Brain microvascular endothelial cell (primary cell): ENCODE data around the gene ACOT9.

ENCODE experiments used
- DNase-seq: peaks from one replicate; pipeline ENCODE4 v3.0.0-alpha.2; 2020
- H3K27ac ChIP-seq: fragments of 250-450 bp; sonication (Bioruptor Pico); 2 replicates; pipeline ENCODE4 v1.5.1; 2020; ENCODE audit warnings: mild to moderate bottlenecking, moderate library complexity
- H3K27me3 ChIP-seq: fragments of 250-450 bp; sonication (Bioruptor Pico); replicated peaks from 2 replicates; pipeline ENCODE4 v1.5.1; 2020; ENCODE audit warnings: mild to moderate bottlenecking
- H3K36me3 ChIP-seq: fragments of 250-450 bp; sonication (Bioruptor Pico); replicated peaks from 2 replicates; pipeline ENCODE4 v1.5.1; 2020; ENCODE audit warnings: mild to moderate bottlenecking
- H3K4me3 ChIP-seq: 2 replicates; pipeline ENCODE4 v1.5.1; 2011; ENCODE audit warnings: low read depth, mild to moderate bottlenecking, control low read depth, low read length, moderate library complexity
- in situ Hi-C: cut with HindIII; loops from 2 replicates; pipeline ENCODE4 v1.10.0; 2017; ENCODE audit warnings: low sequenced_read_pairs, low pct_ligation_motif_present
- TF ChIP-seq, protein P1 (sequence below): IDR thresholded peaks from 2 replicates; pipeline ENCODE4 v1.5.1; 2011; ENCODE audit warnings: low read depth, mild to moderate bottlenecking, moderate library complexity, low read length, control low read depth, inconsistent platforms; ENCODE audit errors: missing control alignments

The ACOT9 gene

GRCh38 chrX:23770142-23770541 lies 27.1 kb upstream of the ACOT9 start:
- in situ Hi-C loops, result no loop called here
- TF ChIP-seq, protein P1, sequence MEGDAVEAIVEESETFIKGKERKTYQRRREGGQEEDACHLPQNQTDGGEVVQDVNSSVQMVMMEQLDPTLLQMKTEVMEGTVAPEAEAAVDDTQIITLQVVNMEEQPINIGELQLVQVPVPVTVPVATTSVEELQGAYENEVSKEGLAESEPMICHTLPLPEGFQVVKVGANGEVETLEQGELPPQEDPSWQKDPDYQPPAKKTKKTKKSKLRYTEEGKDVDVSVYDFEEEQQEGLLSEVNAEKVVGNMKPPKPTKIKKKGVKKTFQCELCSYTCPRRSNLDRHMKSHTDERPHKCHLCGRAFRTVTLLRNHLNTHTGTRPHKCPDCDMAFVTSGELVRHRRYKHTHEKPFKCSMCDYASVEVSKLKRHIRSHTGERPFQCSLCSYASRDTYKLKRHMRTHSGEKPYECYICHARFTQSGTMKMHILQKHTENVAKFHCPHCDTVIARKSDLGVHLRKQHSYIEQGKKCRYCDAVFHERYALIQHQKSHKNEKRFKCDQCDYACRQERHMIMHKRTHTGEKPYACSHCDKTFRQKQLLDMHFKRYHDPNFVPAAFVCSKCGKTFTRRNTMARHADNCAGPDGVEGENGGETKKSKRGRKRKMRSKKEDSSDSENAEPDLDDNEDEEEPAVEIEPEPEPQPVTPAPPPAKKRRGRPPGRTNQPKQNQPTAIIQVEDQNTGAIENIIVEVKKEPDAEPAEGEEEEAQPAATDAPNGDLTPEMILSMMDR, result no peak
- no peak overlapping the region for H3K27ac ChIP-seq
- H3K27me3 ChIP-seq, result no peaks in the 10 kb centered on the region
- no peak overlapping the region for H3K4me3 ChIP-seq
- DNase-seq, result no peak
- H3K36me3 ChIP-seq, result no peaks in the 10 kb centered on the region

DNA sequence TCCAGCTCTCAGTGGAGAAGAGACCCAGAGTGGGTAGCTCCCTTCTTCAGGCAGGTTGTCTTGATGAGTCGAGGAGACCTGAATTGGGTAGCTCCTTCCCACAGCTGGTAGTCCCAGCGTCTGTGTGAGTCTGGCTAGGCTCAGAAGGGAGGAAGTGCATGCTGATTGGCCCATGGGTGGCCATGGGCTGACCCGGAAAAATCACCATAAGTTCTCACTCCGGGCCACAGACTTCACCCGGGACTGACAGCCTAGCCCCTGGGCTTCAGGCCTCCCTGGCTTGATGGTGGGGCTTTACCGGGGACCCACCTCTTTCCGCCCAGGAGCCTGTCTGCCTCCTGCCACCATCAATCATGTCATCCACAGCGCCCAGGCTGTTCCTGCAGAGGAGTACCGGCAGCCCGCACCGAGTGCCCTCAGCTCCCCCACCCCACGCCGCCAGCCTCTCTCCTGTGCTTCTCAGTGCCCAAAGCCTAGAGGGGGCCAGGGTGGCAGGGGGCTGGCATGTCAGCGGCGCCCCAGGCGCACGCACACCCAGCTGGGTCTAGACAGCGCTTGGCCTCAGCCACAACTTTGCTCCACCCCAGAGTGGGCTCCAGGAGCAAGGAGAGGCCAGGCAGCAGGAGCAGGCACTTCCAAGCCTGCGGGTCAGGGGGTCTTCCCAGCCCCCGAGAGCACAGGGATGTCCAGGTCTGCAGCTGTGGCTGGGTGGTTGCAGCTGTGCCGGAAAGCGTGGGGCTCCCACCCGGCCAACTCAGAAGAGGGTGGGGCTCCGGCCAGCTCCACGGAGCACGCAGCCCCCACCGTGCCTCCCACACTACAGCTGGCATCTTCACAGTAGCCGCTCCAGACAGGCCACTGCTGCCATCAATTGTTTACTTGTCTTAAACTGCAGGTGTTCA lies 23.8 kb upstream of the ACOT9 start:
- Histone ChIP-seq H3K27me3 (no peaks in the 10 kb centered on the region), H3K4me3 (no peak overlapping the region), H3K36me3 (no peaks in the 10 kb centered on the region), H3K27ac (no peak overlapping the region)
- TF ChIP-seq, protein P1, result no peak
- no peak for DNase-seq
- in situ Hi-C loops, result no loop called here

DNA sequence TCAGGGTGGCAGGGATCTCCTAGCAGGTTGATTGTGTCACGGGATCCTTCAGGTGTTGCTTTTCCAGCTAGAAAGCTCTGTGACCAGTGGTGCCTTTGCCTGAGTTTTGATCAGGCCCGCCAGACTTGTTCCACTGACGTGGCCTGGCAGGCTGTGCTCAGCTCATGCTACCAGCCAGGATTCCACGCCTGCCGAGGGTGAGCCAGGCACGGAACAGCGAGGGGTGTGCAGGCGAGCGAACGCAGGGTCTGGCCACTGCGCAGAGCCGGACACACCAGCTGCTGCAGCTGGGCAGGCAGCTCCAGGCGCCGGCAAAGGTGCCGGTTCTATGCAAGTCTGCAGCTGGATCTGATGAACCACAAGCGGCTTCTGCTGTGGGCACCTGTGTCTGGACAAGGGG lies 22.8 kb upstream of the ACOT9 start:
- Histone ChIP-seq H3K27ac (no peak overlapping the region), H3K27me3 (no peaks in the 10 kb centered on the region), H3K36me3 (no peaks in the 10 kb centered on the region), H3K4me3 (no peak overlapping the region)
- TF ChIP-seq, protein P1, result no peak
- DNase-seq, result no peak
- in situ Hi-C loops, result no loop called here

DNA sequence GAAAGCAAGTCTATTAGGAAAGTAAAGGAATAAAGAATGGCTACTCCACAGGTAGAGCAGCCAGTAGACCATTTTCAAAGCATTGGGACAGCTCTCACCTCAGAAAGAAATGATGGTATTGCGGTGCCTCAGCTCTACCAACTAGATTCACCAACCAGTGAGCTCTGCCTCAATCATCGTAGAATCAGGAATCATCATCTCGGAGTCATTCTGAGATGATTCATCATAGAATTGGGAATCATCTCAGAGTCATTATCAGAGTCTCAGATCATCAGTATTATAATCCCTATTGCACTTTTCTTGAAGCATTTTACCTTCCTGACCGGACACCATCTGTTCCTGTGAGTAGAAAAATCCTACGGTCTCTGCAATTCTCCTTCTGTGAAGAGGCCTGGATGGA lies 22.4 kb upstream of the ACOT9 start:
- H3K27me3 ChIP-seq, result no peaks in the 10 kb centered on the region
- TF ChIP-seq, protein P1, result no peak
- no peak overlapping the region for H3K4me3 ChIP-seq
- no peaks in the 10 kb centered on the region for H3K36me3 ChIP-seq
- in situ Hi-C loops, result no loop called here
- DNase-seq, result no peak
- H3K27ac ChIP-seq, result no peak overlapping the region

- TF ChIP-seq, protein P1, result no peak
- Histone ChIP-seq H3K4me3 (no peak overlapping the region), H3K27me3 (no peaks in the 10 kb centered on the region), H3K27ac (no peak overlapping the region), H3K36me3 (no peaks in the 10 kb centered on the region)
- DNase-seq, result no peak
- in situ Hi-C loops, result no loop called here
These were observed 21.3 kb upstream of the ACOT9 start for GRCh38 chrX:23764188-23764984.
